GM19239 (cell line): ENCODE measurements around the gene ASTN2.

Source experiments
- DNase-seq: peaks from one replicate; pipeline ENCODE4 v3.0.0; 2011; ENCODE audit warnings: low spot score; ENCODE audit not compliant: insufficient read length
- FAIRE-seq: peaks from 2 replicates; lab custom pipeline; 2011; peaks lifted over from hg19 to GRCh38; lab: Jason Lieb, UNC

Gene ASTN2

DNA sequence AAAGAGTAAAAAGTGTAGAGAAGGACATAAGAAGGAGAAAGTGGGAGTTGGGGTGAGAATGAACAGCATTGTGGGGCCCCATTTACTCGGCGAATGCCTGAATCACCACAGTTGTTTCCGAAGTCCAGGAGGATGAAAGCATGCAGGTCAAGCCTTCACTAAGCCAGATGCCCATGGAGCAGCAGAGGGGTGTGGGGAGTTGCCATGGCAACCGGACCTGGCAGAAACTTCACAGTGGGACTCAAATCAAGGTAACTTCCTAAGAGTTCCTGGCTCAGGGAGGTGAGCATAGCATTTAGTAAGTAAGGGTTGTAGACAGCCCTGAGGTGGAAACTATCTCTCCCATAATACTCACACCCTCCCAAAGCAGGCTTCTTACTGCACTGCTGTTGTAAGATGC lies 370.6 kb downstream of the ASTN2 start:
- DNase-seq = no peak
- FAIRE-seq = no peak

DNA sequence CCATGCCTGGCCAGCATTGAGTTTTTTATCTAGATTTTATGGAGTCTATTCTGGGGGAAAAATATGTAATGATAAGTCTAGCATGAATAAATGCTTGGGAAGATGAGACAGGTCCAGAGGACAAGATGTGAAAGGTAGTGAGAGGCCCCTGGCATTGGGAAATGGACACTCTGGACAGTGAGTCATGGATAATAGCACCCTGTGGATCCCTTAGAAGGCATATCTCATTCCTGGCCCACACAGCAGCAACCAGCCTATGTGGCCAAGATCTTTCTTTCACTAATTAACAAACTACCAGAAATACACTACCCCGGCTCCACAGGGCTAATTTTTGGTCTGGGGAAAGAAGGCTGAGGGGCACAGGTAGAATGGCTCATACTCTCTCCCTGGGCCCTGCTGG lies 371.7 kb downstream of the ASTN2 start:
- DNase-seq (no peak), FAIRE-seq (no peak)

DNA sequence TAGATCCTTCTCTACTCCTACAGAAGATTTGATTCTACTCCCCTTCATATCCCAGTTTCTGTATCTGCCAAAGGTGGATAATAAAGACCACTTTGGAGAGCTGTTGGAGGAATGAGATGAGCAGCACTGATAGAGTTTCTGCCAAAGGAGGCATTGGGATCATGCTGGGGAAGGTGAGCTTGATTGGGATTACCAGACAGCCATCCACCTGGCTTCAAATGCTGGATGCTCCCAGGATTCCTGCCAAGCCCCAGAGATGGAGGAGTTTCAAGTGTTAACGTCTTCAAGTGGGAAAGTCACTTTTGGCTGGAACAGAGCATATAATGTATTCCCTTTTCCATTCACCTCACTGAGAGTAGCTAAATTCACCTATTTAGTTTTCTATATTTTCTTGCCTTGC lies 379.3 kb downstream of the ASTN2 start:
- FAIRE-seq = no peak
- DNase-seq = no peak

DNA sequence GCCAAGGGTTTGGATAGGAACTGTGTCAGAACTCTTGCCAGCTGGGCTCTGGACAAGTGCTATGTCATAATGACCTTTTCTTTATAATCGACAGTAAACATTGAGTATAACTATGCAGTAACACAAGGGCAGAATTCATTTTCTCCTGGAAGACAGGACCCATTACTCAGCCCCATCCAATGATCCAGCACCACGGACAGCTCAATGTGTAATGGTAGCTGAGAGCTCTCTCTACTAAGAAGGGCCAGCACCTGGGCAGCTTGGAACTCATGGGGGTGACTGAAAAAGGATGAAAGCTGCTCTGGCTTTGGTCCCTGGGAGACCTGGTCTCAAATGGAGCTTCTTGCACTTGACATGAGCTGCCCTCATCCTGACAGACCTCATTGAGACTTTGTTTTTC lies 380.0 kb downstream of the ASTN2 start:
- no peak for FAIRE-seq

DNA sequence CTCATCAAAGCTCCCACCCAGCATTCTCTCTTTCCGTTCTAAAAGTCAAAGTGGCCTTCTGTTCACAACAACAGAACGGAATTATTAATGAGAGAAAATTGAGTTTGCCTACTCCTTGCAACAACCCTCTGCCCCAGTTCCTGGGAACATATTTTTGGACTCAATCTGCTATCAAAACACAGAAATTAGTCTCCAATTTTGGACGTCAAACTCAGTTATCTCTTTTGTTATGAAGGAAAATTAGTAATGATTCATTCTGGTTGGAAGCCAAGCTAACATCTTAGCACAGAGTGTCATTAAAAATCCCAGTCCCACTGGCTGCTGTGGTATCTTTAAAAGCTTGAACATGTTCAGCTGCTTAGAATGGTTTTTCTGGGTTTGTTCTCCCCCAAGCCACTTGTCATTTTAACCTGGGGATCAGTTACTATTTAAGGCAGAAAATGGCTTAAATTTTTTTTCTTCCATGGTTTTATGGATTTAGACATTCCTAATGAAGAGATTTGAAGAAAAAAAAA lies 384.5 kb downstream of the ASTN2 start:
- no peak for FAIRE-seq

More for the DNA sequence above, 380.0 kb downstream of the ASTN2 start:
- no peak for DNase-seq

DNA sequence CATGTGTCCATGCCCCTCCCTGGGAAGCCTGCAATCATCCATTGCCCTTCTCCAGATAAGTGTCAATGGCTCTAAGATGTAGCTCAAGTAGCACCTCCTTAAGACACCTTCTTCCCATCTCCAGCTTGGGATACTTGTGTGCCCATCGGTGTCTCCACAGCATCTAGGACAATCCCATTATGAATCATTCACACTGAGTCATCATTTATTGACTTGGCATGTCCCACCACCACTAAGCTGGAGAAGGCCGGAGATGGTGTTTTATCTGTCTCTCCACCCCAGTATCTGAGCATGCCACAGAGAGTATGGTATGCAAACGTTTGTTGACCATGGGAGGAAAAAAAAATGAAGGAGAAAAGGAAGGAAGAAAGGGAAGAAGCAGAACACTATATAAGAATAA lies 385.5 kb downstream of the ASTN2 start:
- no peak for FAIRE-seq
- DNase-seq = no peak

More for the DNA sequence above, 384.5 kb downstream of the ASTN2 start:
- no peak for DNase-seq

DNA sequence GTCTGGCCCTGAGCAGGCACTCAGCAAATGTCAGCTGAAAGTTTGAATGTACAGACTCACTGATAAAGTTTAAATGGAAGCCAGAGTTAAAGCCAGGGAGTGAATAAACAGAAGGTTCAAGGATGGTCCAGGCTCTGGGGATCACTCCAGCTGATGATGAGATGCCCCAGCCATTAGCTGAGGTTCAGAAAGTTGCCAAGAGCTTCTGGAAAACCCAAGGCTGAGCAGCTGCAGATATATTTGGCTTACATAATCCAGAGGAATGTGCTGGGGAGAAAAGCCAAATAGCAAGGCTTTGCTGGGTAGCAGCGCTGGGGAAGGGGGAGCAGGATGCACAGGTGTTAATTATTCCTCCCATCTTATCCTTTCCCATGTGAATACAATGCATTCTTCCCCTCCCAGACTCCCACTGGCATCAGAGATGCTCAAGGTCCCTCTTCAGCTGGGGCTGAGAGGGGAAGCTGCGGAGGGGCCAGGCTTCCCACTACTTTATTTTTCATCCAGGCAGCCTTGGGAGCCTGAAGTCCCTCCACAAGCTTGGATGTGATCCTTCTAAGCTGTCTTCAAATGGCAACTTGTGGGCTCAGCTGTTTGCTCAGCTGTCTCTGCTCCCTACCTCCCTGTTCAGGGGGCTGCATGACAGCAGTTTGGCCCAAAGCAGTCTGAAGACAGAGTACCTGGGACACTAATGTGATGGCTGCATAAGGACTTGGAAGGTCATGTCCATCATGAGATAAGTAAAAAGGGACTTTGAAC lies 386.6 kb downstream of the ASTN2 start:
- DNase-seq (no peak), FAIRE-seq (no peak)

DNA sequence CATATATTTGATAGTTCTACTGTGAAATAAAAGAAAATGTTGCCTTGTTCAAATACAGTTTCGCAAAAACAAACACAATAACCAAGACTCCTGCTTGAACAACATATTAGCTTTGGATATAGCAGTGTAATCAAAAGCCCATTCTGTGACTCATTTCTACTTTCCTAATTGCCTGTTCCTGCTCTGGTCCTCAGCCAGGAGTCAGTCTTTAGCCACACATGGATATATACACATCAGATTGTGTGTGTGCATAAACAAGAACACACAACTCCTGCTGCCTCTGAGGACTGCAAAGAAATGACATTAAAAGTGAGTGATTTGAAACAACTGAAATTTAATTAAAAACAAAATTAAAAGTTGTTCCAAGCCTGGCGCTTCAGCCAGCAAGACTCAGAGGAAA lies 393.0 kb downstream of the ASTN2 start:
- no peak for DNase-seq
- FAIRE-seq = no peak

DNA sequence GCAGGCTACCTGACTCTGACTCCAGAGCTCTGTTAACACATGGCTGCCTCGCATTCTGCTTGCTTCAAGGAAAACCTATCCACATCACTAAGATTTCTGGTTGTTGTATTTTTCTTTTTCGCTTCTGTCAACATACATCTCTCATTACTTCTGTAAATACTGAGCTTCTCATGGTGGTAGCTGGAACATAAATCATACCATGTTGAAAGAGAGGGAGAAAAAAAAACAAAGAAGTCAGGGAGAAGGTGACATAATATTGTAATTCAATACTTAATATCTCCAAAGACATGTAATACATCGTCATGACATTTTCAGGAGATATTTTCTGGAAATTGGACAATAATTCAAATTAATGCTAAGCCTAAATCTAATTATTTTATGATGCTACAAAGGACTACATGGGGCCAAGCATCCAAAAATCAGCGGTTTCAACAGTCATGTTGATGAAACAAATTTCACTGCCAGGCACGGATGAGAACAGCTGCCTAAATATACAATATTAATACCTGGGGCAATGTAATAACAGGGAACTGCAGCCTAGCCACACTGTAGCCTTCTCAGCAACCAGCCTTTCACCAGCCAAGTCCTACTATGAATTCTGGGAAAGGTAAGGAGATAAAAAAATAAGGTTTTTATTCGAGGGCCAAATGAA lies 395.8 kb downstream of the ASTN2 start:
- DNase-seq = no peak
- FAIRE-seq = no peak

DNA sequence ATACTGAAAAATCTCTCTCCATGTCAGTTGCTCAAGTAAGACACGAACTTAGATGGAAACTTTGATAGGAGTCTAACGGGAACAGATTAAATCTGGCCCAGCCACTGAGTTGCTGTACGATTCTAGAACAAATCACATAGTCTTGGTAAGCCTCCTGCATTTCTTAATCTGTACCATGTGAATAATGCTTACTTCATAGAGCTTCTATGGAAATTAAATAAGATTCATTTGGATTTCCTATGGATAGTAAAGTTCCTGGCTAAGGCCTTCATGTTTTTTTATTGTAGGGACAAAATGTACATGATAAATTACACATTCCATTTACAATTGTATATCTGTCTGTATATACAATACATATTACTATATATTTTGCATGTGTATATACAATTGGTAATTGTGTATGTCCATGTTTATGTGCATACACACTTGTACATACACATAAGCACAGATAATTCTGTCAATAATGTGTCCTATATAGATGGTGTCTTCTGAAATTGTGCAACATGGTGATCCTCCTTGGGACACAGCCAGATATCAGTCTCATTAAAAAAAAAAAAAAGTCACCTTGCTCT lies 397.4 kb downstream of the ASTN2 start:
- FAIRE-seq = no peak

DNA sequence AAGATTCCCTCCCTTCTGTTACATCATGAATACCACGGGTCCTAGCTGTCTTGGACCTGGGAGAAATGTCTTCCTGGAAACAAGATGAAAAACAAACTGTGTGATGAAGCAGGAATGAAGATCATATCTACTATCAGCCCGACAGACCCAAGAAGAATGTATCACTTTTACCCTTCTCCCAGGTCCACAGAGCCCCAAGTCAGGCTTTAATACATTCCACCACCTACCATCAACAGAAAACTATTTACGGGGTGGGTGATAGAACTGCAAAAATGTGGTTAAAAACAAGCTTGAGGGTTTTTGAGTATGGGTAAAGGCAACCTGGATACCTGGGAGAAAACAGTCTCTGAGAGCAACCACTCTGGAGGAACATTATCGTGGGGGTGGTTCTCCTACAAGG lies 400.8 kb downstream of the ASTN2 start:
- FAIRE-seq (no peak), DNase-seq (no peak)

More for the DNA sequence above, 397.4 kb downstream of the ASTN2 start:
- no peak for DNase-seq

DNA sequence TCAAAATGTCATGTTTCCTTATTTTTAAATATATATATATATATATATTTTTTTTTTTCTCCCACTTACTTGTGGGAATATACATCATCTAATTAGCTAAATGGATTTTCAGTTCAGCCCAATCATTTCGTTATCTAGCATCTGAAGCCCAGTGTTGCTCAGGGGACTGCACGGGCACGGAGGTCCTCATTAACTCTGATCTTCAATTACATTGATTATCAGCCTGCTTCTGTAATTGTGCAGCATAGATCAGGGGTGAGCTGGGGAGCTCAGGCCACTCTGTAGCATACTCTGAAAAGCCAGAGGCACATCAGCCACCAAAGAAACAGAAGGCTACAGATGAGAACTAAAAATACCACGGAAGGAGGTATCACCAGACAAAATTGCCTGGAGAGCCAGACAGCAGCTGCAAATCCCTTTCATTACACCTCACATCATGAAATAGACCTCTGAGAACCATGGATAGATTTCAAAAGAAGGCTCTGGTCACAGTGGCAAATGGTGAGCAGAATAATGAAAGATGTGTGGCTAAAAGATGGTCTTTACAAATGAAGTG lies 401.3 kb downstream of the ASTN2 start:
- DNase-seq = no peak
- FAIRE-seq = no peak

DNA sequence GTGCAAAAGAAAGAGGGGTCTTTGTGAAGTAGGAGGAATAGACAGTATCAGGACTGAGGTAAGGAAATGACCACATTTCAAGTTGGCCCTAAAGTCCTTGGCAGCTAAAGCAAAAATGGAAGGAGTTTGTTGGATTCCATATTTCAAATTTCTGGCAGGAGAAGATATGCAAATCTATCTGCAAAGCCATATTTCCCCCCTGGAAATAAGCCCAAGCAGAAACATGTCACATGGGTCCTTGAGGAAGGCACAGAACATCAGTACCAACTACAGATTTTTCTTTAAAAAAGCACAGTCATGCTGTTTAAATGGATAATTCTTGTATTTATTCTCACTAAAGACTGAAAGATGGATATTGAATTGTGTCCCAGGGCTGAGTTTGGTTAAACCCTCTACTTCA lies 404.8 kb downstream of the ASTN2 start:
- no peak for DNase-seq
- no peak for FAIRE-seq

DNA sequence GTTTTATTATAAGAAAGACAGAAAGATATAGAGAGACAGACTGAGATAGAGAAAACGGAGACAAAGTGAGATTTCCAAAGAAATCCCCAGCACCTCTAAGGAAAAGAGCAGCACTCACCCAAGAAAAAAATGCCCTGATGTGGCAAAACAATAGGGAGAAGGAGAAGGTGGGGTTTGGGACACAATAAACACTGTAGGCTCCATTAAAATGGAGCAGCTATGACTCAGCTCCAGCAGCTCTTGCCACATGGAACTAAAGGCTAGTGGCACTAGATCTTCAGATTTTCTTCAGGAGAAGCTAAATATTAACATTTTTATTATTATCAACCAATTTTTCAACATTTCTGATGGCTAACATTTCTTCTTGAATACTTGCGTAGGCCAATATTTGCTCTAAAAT lies 406.0 kb downstream of the ASTN2 start:
- DNase-seq (no peak), FAIRE-seq (no peak)

DNA sequence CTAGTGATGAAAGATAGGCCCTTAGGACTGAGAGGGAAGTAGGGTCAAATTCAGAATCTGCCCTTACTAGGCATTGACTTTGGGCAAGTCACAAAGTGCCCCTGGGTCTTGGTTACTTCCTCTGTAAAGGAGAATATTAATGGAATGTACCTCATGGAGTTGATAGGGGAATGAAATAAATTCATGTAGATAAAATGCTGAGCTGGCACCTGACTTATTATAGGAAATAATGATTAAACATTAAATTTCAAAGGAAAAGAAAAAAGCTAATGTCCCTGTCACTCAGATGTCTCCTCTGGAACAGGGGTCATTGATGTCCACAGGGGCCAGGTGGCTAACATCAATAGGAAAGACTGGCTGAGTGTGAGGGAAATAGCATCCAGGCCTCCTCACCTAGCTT lies 406.4 kb downstream of the ASTN2 start:
- FAIRE-seq (no peak), DNase-seq (no peak)

DNA sequence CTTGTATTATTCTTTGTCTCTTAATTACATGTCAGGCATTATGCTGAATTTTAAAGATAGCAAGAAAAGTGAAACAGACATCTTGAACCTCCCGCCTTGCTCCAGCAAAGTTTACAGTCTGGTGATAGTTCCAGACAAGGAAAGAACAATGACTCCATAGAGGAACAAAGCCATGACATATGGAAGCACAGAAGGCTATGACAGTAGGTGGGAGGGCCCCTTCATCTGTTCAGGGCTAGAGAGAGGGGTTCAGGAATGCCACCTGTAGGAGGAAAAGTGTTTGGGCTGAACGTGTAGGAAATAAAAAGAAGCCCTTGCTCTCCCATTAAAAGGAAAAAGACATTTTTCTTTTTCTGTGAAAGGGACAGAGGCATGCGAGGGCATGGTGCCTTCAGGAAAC lies 412.2 kb downstream of the ASTN2 start:
- no peak for FAIRE-seq
- no peak for DNase-seq

DNA sequence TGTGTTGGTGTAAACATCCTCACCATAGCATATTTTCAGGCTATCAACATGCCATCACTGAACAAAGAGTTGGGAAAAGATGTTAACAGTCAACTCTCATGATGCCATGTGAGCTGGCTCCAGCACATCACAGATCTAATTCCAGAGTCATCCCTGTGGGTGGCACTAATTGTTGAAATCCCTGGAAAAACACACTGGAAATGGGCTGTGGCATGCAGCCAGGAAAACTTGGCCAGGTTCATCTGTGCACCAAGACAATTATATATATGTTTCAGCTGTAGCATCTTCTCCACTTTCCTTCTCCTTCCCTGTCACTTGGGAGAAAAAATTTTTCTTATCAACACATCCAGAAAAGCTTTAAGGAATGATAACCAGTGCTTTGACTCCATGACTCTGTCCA lies 414.0 kb downstream of the ASTN2 start:
- DNase-seq (no peak), FAIRE-seq (no peak)

DNA sequence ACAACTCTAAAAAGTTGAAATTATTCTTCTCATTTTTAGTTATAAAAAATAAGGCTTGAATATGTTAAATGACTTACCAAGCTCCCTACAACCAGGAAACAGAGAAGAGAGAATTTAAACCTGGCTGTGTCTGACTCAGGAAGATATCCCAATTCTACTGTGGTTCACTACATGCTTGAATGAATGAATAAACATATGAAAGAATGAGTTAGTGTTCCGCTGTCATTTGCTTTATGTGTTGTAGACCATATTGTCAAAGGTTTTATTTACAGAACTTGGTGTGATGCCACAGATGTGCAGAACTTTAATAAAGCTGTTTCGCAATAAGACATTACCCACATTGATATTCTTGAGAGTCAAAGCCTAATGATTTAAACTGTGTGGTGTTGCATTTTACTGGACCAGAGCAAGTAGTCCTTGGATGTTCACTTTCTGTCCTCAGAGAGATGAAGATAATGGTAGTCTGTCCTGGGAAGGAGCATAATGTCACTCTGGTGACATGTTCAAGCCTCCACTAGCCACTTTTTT lies 414.6 kb downstream of the ASTN2 start:
- FAIRE-seq (no peak), DNase-seq (no peak)

DNA sequence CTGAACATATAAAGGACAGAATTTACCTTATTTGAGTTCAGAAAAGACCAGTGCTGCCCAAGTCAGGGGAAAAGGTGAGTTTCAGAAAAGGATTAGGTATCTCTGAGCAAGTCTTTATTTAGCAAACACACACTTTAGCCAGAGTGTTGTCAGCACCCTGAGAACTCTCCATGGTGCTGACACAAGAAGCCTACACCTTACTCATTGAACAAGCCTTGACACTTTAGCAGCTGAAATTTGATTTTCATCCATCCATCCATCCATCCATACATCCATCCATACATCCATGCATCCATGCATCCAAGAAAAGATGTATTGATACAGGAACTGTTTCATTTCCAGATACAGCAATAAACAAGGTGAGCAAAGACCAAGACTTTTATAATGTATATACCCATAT lies 416.6 kb downstream of the ASTN2 start:
- DNase-seq = no peak

DNA sequence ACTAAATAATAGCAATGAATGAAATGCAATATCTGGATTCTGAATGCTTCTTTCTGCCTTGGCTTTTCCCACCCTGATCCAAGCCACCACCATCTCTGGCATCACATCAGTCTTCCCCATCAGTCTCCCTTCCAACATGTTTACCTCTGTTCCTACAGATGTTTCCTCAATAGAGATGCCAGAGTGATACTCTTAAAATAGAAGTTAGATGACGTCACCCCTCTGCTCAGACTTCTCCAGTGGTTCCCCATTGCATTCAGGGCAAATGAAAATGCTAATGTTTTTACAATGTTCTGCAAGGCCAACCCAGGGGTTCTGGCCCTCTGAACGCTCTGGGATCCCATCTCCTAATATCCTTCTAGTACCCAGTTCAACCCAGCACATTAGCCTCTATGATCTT lies 422.0 kb downstream of the ASTN2 start:
- no peak for DNase-seq
- no peak for FAIRE-seq

More for the DNA sequence above, 416.6 kb downstream of the ASTN2 start:
- no peak for FAIRE-seq

DNA sequence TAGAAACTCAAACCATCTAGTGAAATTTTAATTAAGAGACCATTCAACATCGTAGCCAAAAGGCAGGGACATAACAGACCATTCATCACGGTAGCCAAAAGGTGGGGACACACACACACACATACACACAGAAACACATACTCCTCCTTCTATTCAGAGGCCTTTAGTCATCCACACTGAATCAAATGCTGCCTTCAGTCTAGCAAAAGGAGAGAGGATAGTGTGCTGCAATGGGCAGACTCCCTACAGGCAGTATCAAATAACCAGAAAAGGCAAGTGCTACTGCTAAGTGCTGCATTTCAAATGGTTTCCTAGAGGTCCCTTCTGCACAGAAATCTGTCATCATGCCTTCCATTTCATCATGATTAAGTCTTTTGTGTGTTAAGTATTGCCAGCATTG lies 423.8 kb downstream of the ASTN2 start:
- no peak for DNase-seq
- no peak for FAIRE-seq
